HAP-1 (cell line): ENCODE results near the gene SORCS3.

Experiments
- DNase-seq, 2 experiments: peaks; one replicate each; pipeline ENCODE4 v3.0.0-alpha.2; 2016 to 2020; ENCODE audit warnings: low spot score in 2 of 2
- H3K27me3 ChIP-seq: fragments of 250-450 bp; sonication (Bioruptor Pico); 2 replicates; pipeline ENCODE4 v1.5.1; 2020; ENCODE audit warnings: low read depth, mild to moderate bottlenecking, moderate library complexity
- H3K36me3 ChIP-seq: fragments of 250-450 bp; sonication (Bioruptor Pico); replicated peaks from 2 replicates; pipeline ENCODE4 v1.5.1; 2020; ENCODE audit warnings: mild to moderate bottlenecking
- H3K4me1 ChIP-seq: fragments of 250-450 bp; sonication (Bioruptor Pico); 2 replicates; pipeline ENCODE4 v1.5.1; 2020; ENCODE audit warnings: mild to moderate bottlenecking
- H3K4me3 ChIP-seq: fragments of 250-450 bp; sonication (Bioruptor Pico); 2 replicates; pipeline ENCODE4 v1.5.1; 2020; ENCODE audit warnings: mild to moderate bottlenecking, moderate library complexity
- H3K9me3 ChIP-seq: fragments of 250-450 bp; sonication (Bioruptor Pico); 2 replicates; pipeline ENCODE4 v1.5.1; 2020; ENCODE audit warnings: mild to moderate bottlenecking, moderate library complexity
- in situ Hi-C: fragments of 300-500 bp; cut with MboI; formaldehyde crosslinking; loops from 3 replicates; pipeline ENCODE4 v1.14.3; 2020; ENCODE audit warnings: low sequenced_read_pairs, inconsistent platforms, mixed read lengths

Gene SORCS3

GRCh38 chr10:105192861-105193260 lies 551.8 kb downstream of the SORCS3 start:
- no peaks in the 10 kb centered on the region for H3K36me3 ChIP-seq
- H3K4me3 ChIP-seq = no peak overlapping the region
- DNase-seq = no peak
- H3K27me3 ChIP-seq = no peaks in the 10 kb centered on the region
- in situ Hi-C loops = no loop called here
- no peaks in the 10 kb centered on the region for H3K9me3 ChIP-seq
- H3K4me1 ChIP-seq = no peaks in the 10 kb centered on the region

DNA sequence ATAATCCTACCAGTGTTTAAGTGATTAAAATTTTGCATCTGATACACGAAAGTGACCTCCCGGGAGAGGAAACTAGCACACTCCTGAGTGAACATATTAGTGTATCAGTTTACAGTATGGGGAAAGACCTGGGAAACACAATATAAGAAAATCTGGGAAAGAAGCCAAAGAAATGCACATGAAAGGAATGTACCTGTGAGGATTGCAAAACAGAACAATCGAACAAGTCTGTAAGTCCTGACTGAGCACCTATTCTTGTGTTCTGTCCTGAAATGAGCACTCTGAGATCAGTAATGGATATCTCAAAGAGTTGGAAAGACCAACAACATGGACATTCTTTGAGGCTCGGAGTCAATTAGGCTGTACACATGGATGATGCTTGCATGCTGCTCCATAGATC lies 554.7 kb downstream of the SORCS3 start:
- DNase-seq = no peak
- H3K4me1 ChIP-seq = no peaks in the 10 kb centered on the region
- no peak overlapping the region for H3K4me3 ChIP-seq
- no peaks in the 10 kb centered on the region for H3K27me3 ChIP-seq
- no peaks in the 10 kb centered on the region for H3K9me3 ChIP-seq
- H3K36me3 ChIP-seq = no peaks in the 10 kb centered on the region
- in situ Hi-C loops = no loop called here

- in situ Hi-C loops = no loop called here
- H3K27me3 ChIP-seq = no peaks in the 10 kb centered on the region
- H3K9me3 ChIP-seq = no peaks in the 10 kb centered on the region
- no peak for DNase-seq
- H3K4me3 ChIP-seq = no peak overlapping the region
- no peaks in the 10 kb centered on the region for H3K36me3 ChIP-seq
- no peaks in the 10 kb centered on the region for H3K4me1 ChIP-seq
Measured at GRCh38 chr10:105197598-105198364, 556.7 kb downstream of the SORCS3 start.

DNA sequence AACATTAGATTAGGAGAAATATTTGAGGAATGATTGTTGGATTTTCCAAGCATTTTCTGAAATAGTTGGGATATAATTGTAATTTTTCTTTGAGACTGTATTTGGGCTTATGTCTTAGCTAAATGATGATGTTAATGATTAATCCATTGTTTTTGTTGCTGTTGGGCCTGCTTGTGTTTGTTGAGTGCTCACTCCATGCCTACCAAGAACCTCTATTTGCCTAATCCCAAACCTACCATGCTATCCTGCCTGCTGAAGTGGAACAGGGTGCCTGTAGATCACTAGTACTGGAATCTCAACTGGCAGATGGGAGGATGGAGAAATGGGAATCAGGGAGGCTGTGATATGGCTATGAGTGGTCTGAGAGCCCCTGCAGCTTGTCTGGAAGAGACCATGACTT lies 565.5 kb downstream of the SORCS3 start:
- in situ Hi-C loops = no loop called here
- Histone ChIP-seq H3K27me3 (no peaks in the 10 kb centered on the region), H3K9me3 (no peaks in the 10 kb centered on the region), H3K4me3 (no peak overlapping the region), H3K4me1 (no peaks in the 10 kb centered on the region), H3K36me3 (no peaks in the 10 kb centered on the region)
- DNase-seq = no peak

GRCh38 chr10:105207476-105207995 lies 566.4 kb downstream of the SORCS3 start:
- no peaks in the 10 kb centered on the region for H3K4me1 ChIP-seq
- DNase-seq = no peak
- no peaks in the 10 kb centered on the region for H3K9me3 ChIP-seq
- no peaks in the 10 kb centered on the region for H3K27me3 ChIP-seq
- in situ Hi-C loops = no loop called here
- no peaks in the 10 kb centered on the region for H3K36me3 ChIP-seq
- no peak overlapping the region for H3K4me3 ChIP-seq

- Histone ChIP-seq H3K9me3 (no peaks in the 10 kb centered on the region), H3K36me3 (no peaks in the 10 kb centered on the region), H3K27me3 (no peaks in the 10 kb centered on the region), H3K4me3 (no peak overlapping the region), H3K4me1 (no peaks in the 10 kb centered on the region)
- DNase-seq = no peak
- in situ Hi-C loops = no loop called here
Measured at GRCh38 chr10:105210546-105210945, 569.5 kb downstream of the SORCS3 start.

DNA sequence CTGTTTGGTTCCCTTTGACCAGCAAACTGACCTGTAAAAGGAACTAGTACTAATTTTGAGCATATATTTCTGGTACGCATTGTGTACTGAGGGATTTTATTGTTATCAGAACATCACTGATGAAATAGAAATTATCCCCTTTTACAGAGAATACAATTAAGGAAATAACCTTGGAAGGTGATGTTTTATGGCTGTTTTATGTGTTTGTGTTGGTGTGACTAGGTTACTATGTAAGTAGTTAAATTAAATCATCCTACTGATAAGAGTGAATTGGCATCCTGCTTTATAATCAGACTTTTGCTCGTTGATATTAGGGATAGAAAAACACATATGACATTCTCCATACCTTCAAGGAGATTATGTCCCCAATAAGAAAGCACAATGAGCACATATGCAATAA lies 596.6 kb downstream of the SORCS3 start:
- H3K9me3 ChIP-seq = no peaks in the 10 kb centered on the region
- H3K4me1 ChIP-seq = no peaks in the 10 kb centered on the region
- H3K36me3 ChIP-seq = no peaks in the 10 kb centered on the region
- no peaks in the 10 kb centered on the region for H3K27me3 ChIP-seq
- no peak overlapping the region for H3K4me3 ChIP-seq
- no peak for DNase-seq
- in situ Hi-C loops = no loop called here

DNA sequence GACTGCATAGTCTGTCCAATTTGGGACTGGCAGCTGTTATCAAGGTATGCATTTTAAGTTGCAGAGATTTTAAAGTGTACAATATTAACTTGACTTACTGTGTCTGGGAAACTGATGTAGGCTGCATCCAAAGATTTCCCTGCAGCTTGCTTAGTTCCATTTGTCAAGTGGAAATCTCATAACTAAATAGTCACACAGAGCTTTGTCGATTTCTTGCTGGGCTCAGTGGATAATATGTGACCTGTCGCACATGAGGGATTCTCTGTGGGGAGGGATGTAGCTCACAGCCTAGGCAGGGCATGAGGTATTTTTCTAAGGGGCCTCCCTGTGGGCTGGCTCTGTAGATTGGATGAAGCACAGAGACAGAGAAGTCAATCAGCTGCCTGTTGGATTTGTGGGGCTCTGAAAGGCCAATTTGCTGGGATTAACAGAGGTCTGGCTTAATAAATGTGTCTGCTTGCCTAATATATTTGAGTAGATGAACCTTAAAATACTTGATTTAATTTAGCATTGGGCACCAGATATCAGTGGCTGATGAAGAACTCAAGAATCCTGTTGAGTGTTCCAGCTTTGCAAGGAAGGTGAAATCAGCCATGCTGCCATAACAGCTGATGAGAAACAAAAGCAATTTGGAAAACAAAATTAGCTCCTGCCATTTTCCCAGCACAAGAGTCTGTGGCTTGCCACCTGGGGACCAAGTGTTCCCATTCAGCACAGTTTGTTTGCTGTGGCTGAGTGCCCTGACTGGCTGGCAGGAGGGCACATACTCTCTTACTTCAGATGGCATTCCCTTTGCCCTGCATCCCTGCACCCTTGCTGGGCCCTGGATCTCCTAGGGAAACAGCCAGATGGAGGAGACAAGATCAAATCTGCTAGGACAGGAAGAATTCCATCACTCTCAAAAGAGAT lies 598.5 kb downstream of the SORCS3 start:
- no peaks in the 10 kb centered on the region for H3K27me3 ChIP-seq
- DNase-seq = no peak
- in situ Hi-C loops = no loop called here
- H3K9me3 ChIP-seq = no peaks in the 10 kb centered on the region
- H3K4me1 ChIP-seq = no peaks in the 10 kb centered on the region
- H3K4me3 ChIP-seq = no peak overlapping the region
- no peaks in the 10 kb centered on the region for H3K36me3 ChIP-seq

DNA sequence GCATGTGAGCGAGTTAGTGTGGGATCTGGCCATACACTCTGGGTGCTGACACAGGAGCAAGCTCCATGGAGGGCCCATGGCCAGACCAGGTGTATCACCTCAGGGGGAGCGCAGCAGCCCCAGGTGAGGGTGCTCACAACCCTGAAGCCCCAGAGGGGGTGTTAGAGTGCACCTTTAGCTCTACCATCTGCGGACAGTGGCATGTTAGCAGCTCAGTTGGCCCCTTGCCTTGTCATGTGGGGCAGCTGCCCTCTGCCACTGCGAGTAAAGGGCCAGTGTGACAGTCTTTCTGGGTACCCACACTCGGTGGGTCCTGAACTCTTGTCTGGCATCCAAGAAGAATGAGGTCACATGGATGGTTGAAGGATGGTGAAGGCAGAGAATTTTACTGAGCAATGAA lies 600.2 kb downstream of the SORCS3 start:
- Histone ChIP-seq H3K36me3 (no peaks in the 10 kb centered on the region), H3K4me1 (no peaks in the 10 kb centered on the region), H3K4me3 (no peak overlapping the region), H3K27me3 (no peaks in the 10 kb centered on the region), H3K9me3 (no peaks in the 10 kb centered on the region)
- DNase-seq = no peak
- in situ Hi-C loops = no loop called here

DNA sequence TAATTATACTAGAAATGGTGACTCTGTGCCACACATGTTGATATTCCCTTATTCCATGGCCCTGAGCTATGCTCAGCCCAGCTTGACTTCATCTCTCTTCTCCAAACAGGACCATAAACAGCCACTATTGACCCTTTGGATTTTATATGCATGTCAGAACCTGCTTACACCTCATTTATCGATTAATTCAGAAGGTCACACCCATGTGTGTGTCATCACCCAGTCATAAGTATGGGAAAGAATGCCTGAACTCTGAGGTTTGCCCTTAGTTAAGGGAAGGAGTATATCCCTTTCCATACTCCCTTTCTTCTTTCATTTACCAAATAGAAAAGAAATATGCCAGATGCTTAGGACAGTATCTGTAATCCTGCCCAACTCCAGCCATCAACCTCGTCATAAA lies 602.3 kb downstream of the SORCS3 start:
- Histone ChIP-seq H3K4me3 (no peak overlapping the region), H3K36me3 (no peaks in the 10 kb centered on the region), H3K9me3 (no peaks in the 10 kb centered on the region), H3K27me3 (no peaks in the 10 kb centered on the region), H3K4me1 (no peaks in the 10 kb centered on the region)
- in situ Hi-C loops = no loop called here
- DNase-seq = no peak

- Histone ChIP-seq H3K9me3 (no peaks in the 10 kb centered on the region), H3K4me3 (no peak overlapping the region), H3K27me3 (no peaks in the 10 kb centered on the region), H3K36me3 (no peaks in the 10 kb centered on the region), H3K4me1 (no peaks in the 10 kb centered on the region)
- DNase-seq = no peak
- in situ Hi-C loops = no loop called here
Measured at GRCh38 chr10:105243825-105244224, 602.7 kb downstream of the SORCS3 start.

GRCh38 chr10:105247831-105248499 lies 606.9 kb downstream of the SORCS3 start:
- DNase-seq = no peak
- H3K9me3 ChIP-seq = no peaks in the 10 kb centered on the region
- in situ Hi-C loops = no loop called here

GRCh38 chr10:105252911-105253310 lies 611.8 kb downstream of the SORCS3 start:
- no peaks in the 10 kb centered on the region for H3K27me3 ChIP-seq
- no peaks in the 10 kb centered on the region for H3K9me3 ChIP-seq
- H3K4me1 ChIP-seq = no peaks in the 10 kb centered on the region
- DNase-seq = no peak
- no peak overlapping the region for H3K4me3 ChIP-seq
- H3K36me3 ChIP-seq = no peaks in the 10 kb centered on the region
- in situ Hi-C loops = no loop called here

More at GRCh38 chr10:105247831-105248499, 606.9 kb downstream of the SORCS3 start:
- Histone ChIP-seq H3K27me3 (no peaks in the 10 kb centered on the region), H3K4me1 (no peaks in the 10 kb centered on the region), H3K36me3 (no peaks in the 10 kb centered on the region), H3K4me3 (no peak overlapping the region)
